Spleen (tissue), 11 donors: ENCODE data around the gene PLD5. TPM values are rescaled to one million over a fixed set of nuclear protein-coding genes. Genes with fewer than 3 reads are reported as not detected.
"Not testable (repeated sequence)": the region's sequence is repeated elsewhere in the genome, so short reads cannot be mapped to it uniquely, and the experiment has no call there.

ENCODE experiments used
- DNase-seq: peaks from one replicate; pipeline ENCODE4 v3.0.0-alpha.2; 2020
- H3K27ac ChIP-seq, 8 donors: fragments of 200-600 bp; sonication (generic) in 7 of 8; 1 replicate in 4 of 8; 2 replicates in 4 of 8; pipeline versions ENCODE4 v1.5.0 to v1.8.0; 2016 to 2021; ENCODE audit warnings: inconsistent platforms in 4 of 8, mild to moderate bottlenecking in 4 of 8, moderate library complexity in 1 of 8
- H3K27me3 ChIP-seq, 7 donors: fragments of 200-600 bp; sonication (generic) in 6 of 7; replicated peaks in 1 of 7; 1 replicate in 4 of 7; 2 replicates in 3 of 7; pipeline versions ENCODE4 v1.5.0 to v1.8.0; 2016 to 2021; ENCODE audit warnings: inconsistent platforms in 3 of 7, mild to moderate bottlenecking in 1 of 7
- H3K36me3 ChIP-seq, 6 donors: fragments of 200-600 bp; sonication (generic) in 5 of 6; 1 replicate in 4 of 6; 2 replicates in 2 of 6; pipeline versions ENCODE4 v1.5.0 to v1.8.0; 2016 to 2021; ENCODE audit warnings: inconsistent platforms in 2 of 6
- H3K4me1 ChIP-seq, 6 donors: fragments of 200-600 bp; sonication (generic) in 5 of 6; 1 replicate in 3 of 6; 2 replicates in 3 of 6; pipeline versions ENCODE4 v1.5.0 to v1.8.0; 2016 to 2021; ENCODE audit warnings: inconsistent platforms in 3 of 6
- H3K4me3 ChIP-seq, 8 donors: fragments of 200-600 bp; sonication (generic) in 7 of 8; 1 replicate in 4 of 8; 2 replicates in 4 of 8; pipeline versions ENCODE4 v1.5.0 to v1.8.0; 2016 to 2021; ENCODE audit warnings: inconsistent platforms in 4 of 8, mild to moderate bottlenecking in 4 of 8, moderate library complexity in 2 of 8
- H3K9me3 ChIP-seq, 8 donors: fragments of 200-600 bp; sonication (generic) in 7 of 8; 1 replicate in 4 of 8; 2 replicates in 4 of 8; pipeline versions ENCODE4 v1.5.0 to v1.8.0; 2016 to 2021; ENCODE audit warnings: inconsistent platforms in 4 of 8
- POLR2A ChIP-seq, 3 donors: fragments of 450-650 bp; IDR thresholded peaks; one replicate each; pipeline ENCODE4 v1.5.1; 2017; ENCODE audit warnings: antibody characterized with exemption in 3 of 3, mild to moderate bottlenecking in 1 of 3
- POLR2AphosphoS5 ChIP-seq, 3 donors: sonication (generic); formaldehyde crosslinking; IDR thresholded peaks; one replicate each; pipeline ENCODE4 v1.5.1; 2017; ENCODE audit warnings: antibody characterized with exemption in 3 of 3
- WGBS, 5 donors: extraction: QIAGEN DNeasy Blood & Tissue Kit in 3 of 5; methylation state at CpG; one replicate each; pipeline versions ENCODE4 v1.1.5 to v1.1.7; 2013 to 2018; 5-methylcytosine and 5-hydroxymethylcytosine counted together
- intact Hi-C: fragments of 100-400 bp; cut with DNase I; formaldehyde crosslinking; loops from one replicate; pipeline ENCODE4 v1.15.0; 2023; ENCODE audit warnings: low total_unique reads
- polyA plus RNA-seq, 3 donors: library from polyadenylated mRNA; stranded (reverse); fragments of 200-250 nt; gene quantifications; one replicate each; pipeline ENCODE4 v1.2.1, GENCODE V29; 2013
- total RNA-seq, 7 donors: library from RNA; depleted of rRNA in 3 of 7; stranded (reverse); fragments of >200 nt in 3 of 7; fragmentation: NEBNext Ultra II Directional in 4 of 7; extraction: Animal tissue kit (Norgen Biotek cat#: 25700) in 4 of 7; gene quantifications; one replicate each; pipeline versions ENCODE4 v1.1.0 to v1.2.1, GENCODE V29; 2016 to 2021
- TF ChIP-seq, protein P1 (sequence below), 11 experiments: fragments of 200-600 bp in 7 of 11; fragments of 450-650 bp in 4 of 11; sonication (generic) in 4 of 11; IDR thresholded peaks in 8 of 11; conservative IDR thresholded peaks in 3 of 11; 1 replicate in 7 of 11; 2 replicates in 4 of 11; pipeline versions ENCODE4 v1.4.0 to v1.8.0; 2016 to 2021; ENCODE audit warnings: antibody characterized with exemption in 11 of 11, inconsistent platforms in 4 of 11, mild to moderate bottlenecking in 1 of 11
- donor health status: healthy with polysubstance abuse.
- donor health status: DM: no; HTN: no; CAD: no; lungs with moderate emphysema.
- donor health status: DM: no; HTN: no; CAD: no.
- donor health status: Bipolar disorder and iron deficiency.
- donor health status: healthy.
- donor health status: DM: no; HTN: no; CAD: no.
- donor health status: DM: yes; HTN: yes; CAD: no.

The PLD5 gene
- total and polyA plus RNA-seq, 10 donors = 0.17 to 1.0 (median 0.44) TPM; not detected in 1

DNA sequence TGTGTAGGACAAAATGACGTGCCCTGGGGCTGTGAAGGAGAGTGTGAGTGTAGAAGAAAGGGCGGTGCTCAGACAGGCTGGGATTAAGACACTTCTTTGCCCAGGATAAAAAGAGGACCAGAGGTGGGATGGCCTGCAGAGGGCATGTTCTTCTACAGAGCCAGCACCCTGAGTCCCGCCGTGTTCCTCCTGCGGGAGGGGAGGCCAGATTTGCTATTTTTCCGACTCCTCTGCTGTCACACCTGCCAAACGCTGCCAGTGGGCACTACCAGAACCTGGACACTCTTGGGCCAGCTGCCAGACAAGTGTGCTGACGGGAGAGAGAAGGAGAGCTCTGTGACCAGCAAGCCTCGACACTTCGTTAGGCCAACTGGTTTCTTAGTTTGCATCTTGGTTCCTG is 206.4 kb downstream of the PLD5 start:
- H3K27ac ChIP-seq = no peak overlapping the region
- intact Hi-C loops = no loop called here
- H3K36me3 ChIP-seq = no peaks in the 10 kb centered on the region
- no peak for TF ChIP-seq POLR2AphosphoS5 (IDR thresholded peaks at IDR 0.05)
- TF ChIP-seq, protein P1, sequence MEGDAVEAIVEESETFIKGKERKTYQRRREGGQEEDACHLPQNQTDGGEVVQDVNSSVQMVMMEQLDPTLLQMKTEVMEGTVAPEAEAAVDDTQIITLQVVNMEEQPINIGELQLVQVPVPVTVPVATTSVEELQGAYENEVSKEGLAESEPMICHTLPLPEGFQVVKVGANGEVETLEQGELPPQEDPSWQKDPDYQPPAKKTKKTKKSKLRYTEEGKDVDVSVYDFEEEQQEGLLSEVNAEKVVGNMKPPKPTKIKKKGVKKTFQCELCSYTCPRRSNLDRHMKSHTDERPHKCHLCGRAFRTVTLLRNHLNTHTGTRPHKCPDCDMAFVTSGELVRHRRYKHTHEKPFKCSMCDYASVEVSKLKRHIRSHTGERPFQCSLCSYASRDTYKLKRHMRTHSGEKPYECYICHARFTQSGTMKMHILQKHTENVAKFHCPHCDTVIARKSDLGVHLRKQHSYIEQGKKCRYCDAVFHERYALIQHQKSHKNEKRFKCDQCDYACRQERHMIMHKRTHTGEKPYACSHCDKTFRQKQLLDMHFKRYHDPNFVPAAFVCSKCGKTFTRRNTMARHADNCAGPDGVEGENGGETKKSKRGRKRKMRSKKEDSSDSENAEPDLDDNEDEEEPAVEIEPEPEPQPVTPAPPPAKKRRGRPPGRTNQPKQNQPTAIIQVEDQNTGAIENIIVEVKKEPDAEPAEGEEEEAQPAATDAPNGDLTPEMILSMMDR (IDR thresholded peaks at IDR 0.05 in 8 of 11, conservative IDR thresholded peaks at IDR 0.05 in 3 of 11) = no peak
- no peak for TF ChIP-seq POLR2A (IDR thresholded peaks at IDR 0.05)
- no peaks in the 10 kb centered on the region for H3K9me3 ChIP-seq
- no peaks in the 10 kb centered on the region for H3K27me3 ChIP-seq
- H3K4me3 ChIP-seq = no peak overlapping the region
- no peaks in the 10 kb centered on the region for H3K4me1 ChIP-seq
- WGBS, 5 donors = 84 to 89% (median 87%) methylated on average over 10 of the region's 10 CpGs
- DNase-seq = no peak

DNA sequence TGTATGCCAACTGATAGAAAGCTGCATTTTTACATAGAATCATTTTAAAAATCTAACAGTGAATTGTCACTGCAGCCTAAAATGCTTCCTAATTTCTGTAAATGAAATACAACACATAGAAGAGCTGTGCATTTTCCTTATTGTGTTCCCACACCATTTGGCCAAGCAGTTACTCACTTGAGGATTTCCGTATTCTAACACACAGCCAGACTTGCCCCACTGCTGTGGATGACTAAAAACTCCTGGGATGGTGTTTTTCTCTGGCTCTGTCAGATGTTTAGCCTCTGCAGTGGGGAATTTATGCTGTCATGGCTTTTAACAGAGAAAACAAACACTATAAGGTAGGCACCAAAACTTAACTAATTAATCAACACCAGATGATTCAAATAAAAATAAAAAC is 209.6 kb downstream of the PLD5 start:
- DNase-seq, H3K27ac ChIP-seq, H3K36me3 ChIP-seq, intact Hi-C loops, H3K9me3 ChIP-seq, H3K4me1 ChIP-seq, H3K27me3 ChIP-seq, H3K4me3 ChIP-seq: not testable (repeated sequence)
- WGBS, 5 donors = 76 to 94% (median 82%) methylated on average over 1 of the region's 1 CpG

DNA sequence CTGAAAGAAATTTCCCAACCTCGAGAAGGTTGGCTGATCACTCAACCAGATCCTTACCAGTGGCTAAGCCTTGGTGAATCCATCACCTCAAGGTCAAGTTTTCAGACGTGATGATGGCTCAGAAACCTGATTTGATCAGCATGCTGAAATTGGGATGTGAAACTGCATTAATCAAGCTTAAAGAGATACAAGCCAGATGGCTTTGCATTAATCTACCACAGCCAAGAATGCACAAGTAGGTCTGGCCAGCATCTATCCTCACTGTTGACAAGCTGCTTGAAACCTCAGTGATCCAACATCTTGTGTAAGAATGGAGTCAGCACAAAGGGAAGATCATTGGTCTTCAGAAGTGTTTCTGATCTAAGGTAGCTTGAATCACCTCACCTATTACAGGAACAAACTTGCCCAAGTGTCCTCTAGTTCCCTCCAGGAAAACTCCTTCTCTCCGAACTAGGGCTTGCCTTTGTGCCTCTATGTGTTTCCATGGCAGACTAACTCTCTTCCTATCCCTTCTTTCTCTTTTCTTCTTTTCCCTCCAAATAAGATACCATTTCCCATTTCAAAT is 210.3 kb downstream of the PLD5 start:
- 53 to 76% (median 63%) methylated on average over 3 of the region's 3 CpGs for WGBS, 5 donors

DNA sequence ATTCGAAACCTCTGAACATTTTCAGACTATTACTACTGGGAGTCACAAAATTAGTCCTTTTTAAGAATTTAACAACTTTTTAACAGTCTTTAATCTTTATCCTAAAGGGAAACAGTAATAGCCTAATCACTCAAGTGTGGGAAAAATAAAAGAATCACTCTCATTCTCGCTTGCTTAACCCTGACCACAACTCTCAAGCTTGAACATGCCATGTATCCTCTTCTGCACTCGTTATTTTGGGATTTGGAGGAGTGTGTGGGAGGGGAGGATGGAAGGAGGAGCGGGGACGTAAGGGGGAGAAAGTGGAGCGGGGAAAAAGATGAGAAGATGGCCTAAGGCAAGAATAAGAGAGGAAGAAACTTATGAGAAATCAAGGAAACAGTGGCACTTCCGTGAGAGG is 215.8 kb downstream of the PLD5 start:
- H3K4me3 ChIP-seq, H3K27ac ChIP-seq, intact Hi-C loops, H3K4me1 ChIP-seq, DNase-seq, H3K27me3 ChIP-seq, H3K36me3 ChIP-seq, H3K9me3 ChIP-seq: not testable (repeated sequence)
- 50 to 60% (median 52%) methylated on average over 6 to 7 of the region's 7 CpGs for WGBS, 5 donors

More for the DNA sequence above, 210.3 kb downstream of the PLD5 start:
- intact Hi-C loops, H3K27me3 ChIP-seq, H3K36me3 ChIP-seq, H3K9me3 ChIP-seq, DNase-seq, H3K27ac ChIP-seq, H3K4me1 ChIP-seq, H3K4me3 ChIP-seq: not testable (repeated sequence)

DNA sequence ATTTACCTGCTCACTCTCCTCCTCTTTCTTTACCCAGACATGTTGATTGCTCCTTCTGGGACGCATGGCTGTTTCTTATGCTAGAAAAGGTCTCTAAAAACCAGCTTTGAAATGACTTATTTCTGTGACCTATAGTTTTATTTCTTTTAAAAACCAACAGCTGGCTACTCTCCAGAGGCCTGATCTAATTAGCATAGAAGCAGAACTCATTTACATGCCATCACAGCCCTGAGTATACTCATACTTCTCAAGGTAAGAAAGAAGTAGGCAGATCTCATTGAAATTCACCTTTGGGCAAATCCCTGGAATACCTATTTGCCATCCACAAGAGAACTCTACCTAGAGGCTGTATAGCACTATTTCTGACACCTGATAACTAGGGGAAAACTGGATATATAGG is 230.7 kb downstream of the PLD5 start:
- 81 to 97% (median 88%) methylated on average over 1 of the region's 1 CpG for WGBS, 5 donors
- intact Hi-C loops, H3K4me3 ChIP-seq: not testable (repeated sequence)

DNA sequence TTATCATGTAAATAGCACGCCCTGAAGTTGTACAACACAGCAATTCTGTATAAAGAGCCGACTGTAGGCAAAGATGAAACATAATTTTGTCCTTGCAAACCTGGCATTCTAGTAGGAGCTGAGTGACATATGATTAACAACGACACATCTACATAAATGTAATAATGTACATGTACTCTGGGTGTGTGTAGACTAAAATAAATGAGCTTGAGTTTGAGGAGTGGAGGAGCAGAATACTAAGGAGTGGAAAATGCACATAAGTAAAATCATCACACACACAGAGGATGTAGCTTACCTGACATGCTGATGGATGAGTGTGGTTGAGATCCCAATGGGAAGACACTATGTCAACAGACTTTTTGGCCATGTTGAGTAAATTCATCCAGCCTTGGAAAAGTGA is 236.4 kb downstream of the PLD5 start:
- H3K4me3 ChIP-seq, H3K9me3 ChIP-seq, H3K36me3 ChIP-seq, intact Hi-C loops, H3K27me3 ChIP-seq, H3K4me1 ChIP-seq, H3K27ac ChIP-seq, DNase-seq: not testable (repeated sequence)
- WGBS, 5 donors = 70 to 90% (median 83%) methylated on average over 3 of the region's 3 CpGs

More for the DNA sequence above, 230.7 kb downstream of the PLD5 start:
- H3K4me1 ChIP-seq, H3K36me3 ChIP-seq, H3K27ac ChIP-seq, DNase-seq, H3K9me3 ChIP-seq, H3K27me3 ChIP-seq: not testable (repeated sequence)

DNA sequence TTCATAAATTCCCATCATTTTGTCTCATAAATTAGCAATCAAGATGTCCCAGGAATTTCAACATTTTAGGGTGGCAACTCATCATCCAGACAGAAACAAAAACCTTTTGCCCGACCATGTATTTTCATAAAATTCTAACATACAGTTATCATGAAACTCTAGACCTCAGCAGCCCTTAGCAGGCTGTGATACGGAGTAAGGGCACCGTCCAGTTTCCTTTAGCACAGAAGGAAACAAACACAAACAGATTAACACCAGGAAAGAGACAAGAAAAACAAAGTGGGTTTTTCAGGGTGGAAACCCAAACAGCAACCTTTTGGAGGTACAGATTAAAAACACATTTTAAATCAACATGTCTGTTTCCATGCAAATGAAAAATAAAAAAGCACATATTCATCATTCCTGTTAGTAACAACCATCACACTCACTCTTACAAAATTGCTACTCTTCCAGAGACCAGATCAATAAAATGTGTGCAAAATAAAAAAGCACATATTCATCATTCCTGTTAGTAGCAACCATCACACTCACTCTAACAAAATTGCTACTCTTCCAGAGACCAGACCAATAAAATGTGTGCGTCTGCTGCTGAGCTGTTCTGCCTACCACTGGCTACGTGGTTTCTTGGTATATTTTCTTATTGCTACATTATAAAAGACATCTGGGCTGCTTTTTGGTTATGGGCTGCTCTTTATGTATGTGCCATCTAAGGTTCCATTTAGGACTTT is 241.6 kb downstream of the PLD5 start:
- DNase-seq, H3K36me3 ChIP-seq, H3K27me3 ChIP-seq, H3K4me3 ChIP-seq, H3K9me3 ChIP-seq, intact Hi-C loops, H3K4me1 ChIP-seq, H3K27ac ChIP-seq: not testable (repeated sequence)
- 49 to 63% (median 53%) methylated on average over 5 of the region's 5 CpGs for WGBS, 5 donors

DNA sequence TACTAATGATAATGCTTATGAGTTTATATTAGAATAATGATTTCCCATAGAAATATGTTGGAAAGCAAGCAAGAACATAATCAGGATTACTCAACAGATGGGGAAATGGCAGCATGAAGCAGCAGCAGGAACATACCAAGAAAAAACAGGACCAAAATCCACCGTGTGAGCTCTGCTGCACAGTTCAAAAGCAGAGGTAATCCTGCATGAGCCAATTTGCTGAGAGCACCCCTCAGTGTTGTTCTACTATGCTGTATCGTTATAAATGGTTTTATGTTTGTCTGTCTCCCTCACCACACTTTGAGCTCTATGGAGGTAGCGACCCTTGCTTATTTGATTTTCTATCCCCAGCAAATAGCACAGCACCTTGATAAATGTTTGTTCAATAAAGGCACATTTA is 246.1 kb downstream of the PLD5 start:
- WGBS, 5 donors = 72 to 88% (median 76%) methylated on average over 3 of the region's 3 CpGs
- H3K27me3 ChIP-seq, H3K36me3 ChIP-seq, H3K4me1 ChIP-seq, DNase-seq, H3K9me3 ChIP-seq, intact Hi-C loops, H3K27ac ChIP-seq, H3K4me3 ChIP-seq: not testable (repeated sequence)

DNA sequence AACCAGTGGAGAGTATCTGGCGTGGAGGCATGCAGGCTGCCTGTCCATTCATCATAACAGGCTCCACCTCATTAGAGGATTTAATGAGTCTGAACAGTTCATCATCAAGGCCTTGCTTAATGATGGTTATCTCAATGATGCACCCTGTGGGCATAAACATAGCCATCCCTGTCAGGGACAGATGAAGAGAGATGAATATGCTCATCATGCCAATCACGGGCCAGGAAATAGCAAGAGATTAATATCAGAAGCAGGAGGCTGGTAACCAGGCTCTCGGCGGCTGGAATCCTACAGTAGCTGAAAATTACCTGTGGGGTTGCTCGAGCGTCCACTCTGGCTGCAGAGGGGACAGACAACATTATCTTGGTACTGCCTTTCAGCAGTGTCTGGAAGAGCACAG is 247.7 kb downstream of the PLD5 start:
- H3K4me3 ChIP-seq, intact Hi-C loops, H3K27ac ChIP-seq, H3K9me3 ChIP-seq, DNase-seq, H3K4me1 ChIP-seq, H3K36me3 ChIP-seq, H3K27me3 ChIP-seq: not testable (repeated sequence)
- 86 to 91% (median 87%) methylated on average over 6 of the region's 6 CpGs for WGBS, 5 donors

DNA sequence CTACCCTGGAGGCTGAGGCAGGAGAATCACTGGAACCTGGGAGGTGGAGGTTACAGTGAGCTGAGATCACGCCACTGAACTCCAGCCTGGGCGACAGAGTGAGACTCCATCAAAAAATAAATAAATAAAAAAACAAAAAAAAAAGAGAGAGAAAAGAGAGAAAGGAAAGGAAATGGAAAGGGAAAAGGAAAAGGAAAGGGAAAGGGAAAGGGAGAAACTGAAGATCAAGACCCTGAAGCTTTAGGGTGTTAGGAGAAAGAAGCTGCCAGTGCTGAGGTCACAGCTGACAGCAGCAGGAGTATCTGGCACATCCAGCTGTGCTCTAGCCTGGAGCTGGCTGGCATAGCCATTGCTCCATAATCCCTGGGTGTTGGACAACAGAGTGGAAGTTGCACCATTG is 257.5 kb downstream of the PLD5 start:
- H3K27ac ChIP-seq, H3K9me3 ChIP-seq, H3K27me3 ChIP-seq, H3K4me3 ChIP-seq, intact Hi-C loops, DNase-seq, H3K4me1 ChIP-seq, H3K36me3 ChIP-seq: not testable (repeated sequence)
- WGBS, 5 donors = 83 to 96% (median 88%) methylated on average over 2 of the region's 2 CpGs
